Central memory CD8-positive, alpha-beta T cell (primary cell): ENCODE data around the gene YJU2.

ENCODE experiments used
- ATAC-seq: fragments of 150-1000 bp; cut with Tn5 transposase; replicated peaks from 2 replicates; pipeline ENCODE4 v1.10.0; 2022; ENCODE audit warnings: mild to moderate bottlenecking, moderate FRiP score, moderate number of reproducible peaks; ENCODE audit not compliant: poor library complexity, severe bottlenecking; ENCODE audit errors: extremely low read depth
- DNase-seq, 2 donors: peaks; one replicate each; pipeline ENCODE4 v3.0.0; 2021; ENCODE audit warnings: low spot score in 2 of 2
- H3K27ac Mint-ChIP-seq: one replicate; pipeline ENCODE4 v1.8.0; 2022; ENCODE audit warnings: low read depth, mild to moderate bottlenecking, moderate library complexity, mixed read lengths
- H3K27me3 Mint-ChIP-seq: one replicate; pipeline ENCODE4 v1.8.0; 2022; ENCODE audit warnings: mixed read lengths
- H3K36me3 Mint-ChIP-seq: one replicate; pipeline ENCODE4 v1.8.0; 2022; ENCODE audit warnings: mild to moderate bottlenecking, moderate library complexity, mixed read lengths; ENCODE audit not compliant: insufficient read depth
- H3K4me1 Mint-ChIP-seq: one replicate; pipeline ENCODE4 v1.8.0; 2022; ENCODE audit warnings: mixed read lengths
- H3K4me3 Mint-ChIP-seq: one replicate; pipeline ENCODE4 v1.8.0; 2022; ENCODE audit warnings: mild to moderate bottlenecking, moderate library complexity, mixed read lengths
- H3K9me3 Mint-ChIP-seq: one replicate; pipeline ENCODE4 v1.8.0; 2022; ENCODE audit warnings: mixed read lengths

Gene YJU2

GRCh38 chr19:4318460-4318859, 71.6 kb downstream of the YJU2 start:
- Mint-ChIP-seq H3K4me1 (no peaks in the 10 kb centered on the region), H3K27ac (no peak overlapping the region), H3K9me3 (peaks cover 9% of the 10 kb centered on the region), H3K27me3 (no peaks in the 10 kb centered on the region), H3K36me3 (peaks cover 2% of the 10 kb centered on the region), H3K4me3 (no peak overlapping the region)
- DNase-seq (no peak), ATAC-seq (no peak)
